HG03159 (cell line): Measurements from ENCODE around the gene LIX1L.

Source experiments
- ATAC-seq: cut with Tn5 transposase; IDR thresholded peaks from one replicate; pipeline ENCODE4 v1.9.1; 2021; ENCODE audit warnings: mild to moderate bottlenecking, moderate library complexity; ENCODE audit not compliant: unreplicated experiment

The LIX1L gene

GRCh38 chr1:145897969-145898368 lies 59.8 kb downstream of the LIX1L start:
- ATAC-seq: no peak

GRCh38 chr1:145895471-145895870 lies 62.3 kb downstream of the LIX1L start:
- no peak for ATAC-seq

GRCh38 chr1:145893306-145894055 lies 64.3 kb downstream of the LIX1L start:
- ATAC-seq: no peak

GRCh38 chr1:145892486-145893087 lies 65.2 kb downstream of the LIX1L start:
- no peak for ATAC-seq

- ATAC-seq: no peak
Observed at GRCh38 chr1:145891587-145892485, 66.0 kb downstream of the LIX1L start.

GRCh38 chr1:145891143-145891542 lies 66.7 kb downstream of the LIX1L start:
- ATAC-seq: no peak

- ATAC-seq: no peak
Observed at GRCh38 chr1:145889722-145890121, 68.1 kb downstream of the LIX1L start.

GRCh38 chr1:145887631-145888030 lies 70.2 kb downstream of the LIX1L start:
- no peak for ATAC-seq

- ATAC-seq: no peak
Observed at GRCh38 chr1:145886816-145887215, 71.0 kb downstream of the LIX1L start.

GRCh38 chr1:145886390-145886789 lies 71.4 kb downstream of the LIX1L start:
- ATAC-seq: no peak

GRCh38 chr1:145885738-145886287 lies 72.0 kb downstream of the LIX1L start, which contains the start of gene ANKRD35:
Gene ANKRD35, minus strand, starts transcription at chr1:145885866. Its CDS starts 108 bp downstream, at chr1:145885758.
- peak; percentile 99 for ATAC-seq

GRCh38 chr1:145884675-145885074 lies 73.1 kb downstream of the LIX1L start:
- ATAC-seq: no peak
